AG10803 (cell line): Measurements from ENCODE around the gene MEGF9.
A peak's percentile ranks its signal among the peaks of the same experiment; 100 is the strongest.

ENCODE experiments used
- DNase-seq: peaks from one replicate; pipeline ENCODE4 v3.0.0; 2010; ENCODE audit warnings: low read depth
- H3K4me3 ChIP-seq: 2 replicates; pipeline ENCODE4 v1.5.1; 2011; ENCODE audit warnings: mild to moderate bottlenecking, low read length, control low read depth
- CTCF ChIP-seq: conservative IDR thresholded peaks from 2 replicates; pipeline ENCODE4 v1.5.1; 2011; ENCODE audit warnings: mild to moderate bottlenecking, low read length, control low read depth, inconsistent platforms

The MEGF9 gene

GRCh38 chr9:120723565-120723964 lies 9.3 kb upstream of the MEGF9 start:
- DNase-seq = peak; percentile 84
- no peak for TF ChIP-seq CTCF

GRCh38 chr9:120720404-120720803 lies 6.1 kb upstream of the MEGF9 start:
- no peak for DNase-seq
- TF ChIP-seq CTCF = no peak
- H3K4me3 ChIP-seq = no peak overlapping the region

More at GRCh38 chr9:120723565-120723964, 9.3 kb upstream of the MEGF9 start:
- no peak overlapping the region for H3K4me3 ChIP-seq

GRCh38 chr9:120718316-120718715 lies 4.0 kb upstream of the MEGF9 start:
- DNase-seq = no peak
- H3K4me3 ChIP-seq = no peak overlapping the region
- TF ChIP-seq CTCF = no peak

- no peak for TF ChIP-seq CTCF
- no peak overlapping the region for H3K4me3 ChIP-seq
- no peak for DNase-seq
These were observed 2.9 kb upstream of the MEGF9 start for GRCh38 chr9:120717176-120717575.

- H3K4me3 ChIP-seq = no peak overlapping the region
- no peak for TF ChIP-seq CTCF
- no peak for DNase-seq
These were observed 2.2 kb upstream of the MEGF9 start for GRCh38 chr9:120716483-120716882.

- peak; percentile 73 for DNase-seq
- peak overlapping the region; percentile 67 for H3K4me3 ChIP-seq
- no peak for TF ChIP-seq CTCF
These were observed 1.2 kb upstream of the MEGF9 start for GRCh38 chr9:120715389-120715924.

- DNase-seq = no peak
- TF ChIP-seq CTCF = no peak
- H3K4me3 ChIP-seq = peak overlapping the region; percentile 67
These were observed 647 bp upstream of the MEGF9 start for GRCh38 chr9:120714846-120715388.
